Measurements from ENCODE around the gene R3HCC1L. TPM values are rescaled to one million over a fixed set of nuclear protein-coding genes. Genes with fewer than 3 reads are reported as not detected.

The R3HCC1L gene
- total and polyA plus RNA-seq, 10 of the 15 experiments (the other 5 are each of a cell fraction or from before 2014, with no cell fraction given) = 11.3 to 20.3 (median 15.3) TPM

DNA sequence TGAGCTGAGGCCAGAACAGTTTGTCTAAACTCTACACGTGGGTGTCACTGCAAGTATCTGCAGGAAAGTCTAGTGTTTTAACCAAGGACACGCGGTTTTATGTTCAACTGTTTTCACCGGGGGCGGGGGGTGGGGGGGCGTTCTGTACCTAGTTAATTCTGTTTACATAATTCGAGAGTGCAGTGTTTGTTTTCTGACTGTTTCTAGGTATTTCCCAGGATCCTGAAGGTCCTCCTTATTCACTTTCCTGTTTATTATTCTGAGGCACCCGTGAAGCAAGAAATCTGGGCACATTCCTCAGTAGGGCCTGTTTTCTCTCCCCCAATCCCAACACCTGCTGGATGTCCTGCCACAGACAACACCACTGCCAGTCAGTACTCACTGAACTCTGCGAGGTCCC, 125.9 kb downstream of the R3HCC1L start:
- ChIA-PET POLR2A (no interaction called here), CTCF (no interaction called here), SMC1A (ENCODE audit: uncharacterized antibody, unreplicated experiment) (no interaction called here), RAD21 (ENCODE audit: unreplicated experiment) (no interaction called here)
- Histone ChIP-seq H3K27ac (ENCODE audit: control insufficient read depth, insufficient read depth) (no peak overlapping the region), H3K9me3 (replicated peaks; ENCODE audit: control insufficient read depth, insufficient read depth, low read length) (no peaks in the 10 kb centered on the region), H3K9ac (ENCODE audit: control insufficient read depth, insufficient read depth, low read length) (no peak overlapping the region), H3K4me3 (no peak overlapping the region), H3K36me3 (ENCODE audit: control insufficient read depth in 2 of 2, insufficient read depth in 2 of 2, low read length in 1 of 2) (peaks cover 0 to 5% of the 10 kb centered on the region in 2 experiments; a peak in 1 of 4 replicates), H3K27me3 (replicated peaks in 1 of 2; ENCODE audit: control insufficient read depth in 2 of 2, insufficient read depth in 2 of 2, low read length in 1 of 2) (no peaks in the 10 kb centered on the region), H2AFZ (ENCODE audit: control insufficient read depth, low read depth, low read length) (no peak overlapping the region), H4K20me1 (ENCODE audit: control insufficient read depth, insufficient read depth) (no peaks in the 10 kb centered on the region), H3K79me2 (ENCODE audit: control insufficient read depth, insufficient read depth, low read length) (no peaks in the 10 kb centered on the region), H3K4me1 (ENCODE audit: control insufficient read depth, insufficient read depth, low read length) (no peaks in the 10 kb centered on the region), H3K4me2 (ENCODE audit: control insufficient read depth, insufficient read depth) (no peak overlapping the region)
- BruUV-seq (replicated peaks) = no TSS peak
- no peak for DNase-seq (ENCODE audit: low read depth, low spot score)
- intact Hi-C loops (cut with micrococcal nuclease; ENCODE audit: unreplicated experiment) (no loop called here), in situ Hi-C loops (cut with MboI) (no loop called here)
- FAIRE-seq = no peak
- ATAC-seq = no peak
- WGBS (ENCODE audit: insufficient coverage, insufficient replicate concordance, low lambda C conversion rate, missing lambda C conversion rate) = 60% methylated on average over 9 of the region's 9 CpGs
- no peak for TF ChIP-seq USF1 (IDR thresholded peaks at IDR 0.05; ENCODE audit: borderline replicate concordance, extremely low read length, insufficient read depth, low read depth, low read length)
- TF ChIP-seq USF2 (IDR thresholded peaks at IDR 0.05; ENCODE audit: borderline replicate concordance, low read depth, low read length) = no peak
- TF ChIP-seq ZBTB40 (IDR thresholded peaks at IDR 0.05; ENCODE audit: borderline replicate concordance) = no peak
- no peak for TF ChIP-seq YY1 (IDR thresholded peaks at IDR 0.05; ENCODE audit: low read depth, low read length)
- TF ChIP-seq TBL1XR1 (IDR thresholded peaks at IDR 0.05; ENCODE audit: low read depth, low read length) = no peak
- TF ChIP-seq FOXK2 (IDR thresholded peaks at IDR 0.05) = no peak
- TF ChIP-seq, protein P1, sequence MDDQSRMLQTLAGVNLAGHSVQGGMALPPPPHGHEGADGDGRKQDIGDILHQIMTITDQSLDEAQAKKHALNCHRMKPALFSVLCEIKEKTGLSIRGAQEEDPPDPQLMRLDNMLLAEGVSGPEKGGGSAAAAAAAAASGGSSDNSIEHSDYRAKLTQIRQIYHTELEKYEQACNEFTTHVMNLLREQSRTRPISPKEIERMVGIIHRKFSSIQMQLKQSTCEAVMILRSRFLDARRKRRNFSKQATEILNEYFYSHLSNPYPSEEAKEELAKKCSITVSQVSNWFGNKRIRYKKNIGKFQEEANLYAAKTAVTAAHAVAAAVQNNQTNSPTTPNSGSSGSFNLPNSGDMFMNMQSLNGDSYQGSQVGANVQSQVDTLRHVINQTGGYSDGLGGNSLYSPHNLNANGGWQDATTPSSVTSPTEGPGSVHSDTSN (IDR thresholded peaks at IDR 0.05; ENCODE audit: insufficient replicate concordance, low read depth, low read length) = no peak
- TF ChIP-seq, protein P2, sequence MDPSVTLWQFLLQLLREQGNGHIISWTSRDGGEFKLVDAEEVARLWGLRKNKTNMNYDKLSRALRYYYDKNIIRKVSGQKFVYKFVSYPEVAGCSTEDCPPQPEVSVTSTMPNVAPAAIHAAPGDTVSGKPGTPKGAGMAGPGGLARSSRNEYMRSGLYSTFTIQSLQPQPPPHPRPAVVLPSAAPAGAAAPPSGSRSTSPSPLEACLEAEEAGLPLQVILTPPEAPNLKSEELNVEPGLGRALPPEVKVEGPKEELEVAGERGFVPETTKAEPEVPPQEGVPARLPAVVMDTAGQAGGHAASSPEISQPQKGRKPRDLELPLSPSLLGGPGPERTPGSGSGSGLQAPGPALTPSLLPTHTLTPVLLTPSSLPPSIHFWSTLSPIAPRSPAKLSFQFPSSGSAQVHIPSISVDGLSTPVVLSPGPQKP (IDR thresholded peaks at IDR 0.05; ENCODE audit: low read depth, low read length) = no peak
- no peak for TF ChIP-seq POLR2A (IDR thresholded peaks at IDR 0.05; ENCODE audit: low read depth, low read length)
- no peak for TF ChIP-seq POLR2AphosphoS2 (IDR thresholded peaks at IDR 0.05; ENCODE audit: low read depth, low read length)
- TF ChIP-seq ZNF24 (IDR thresholded peaks at IDR 0.05) = no peak
- TF ChIP-seq TCF7 (IDR thresholded peaks at IDR 0.05; ENCODE audit: borderline replicate concordance) = no peak
- TF ChIP-seq, protein P3, sequence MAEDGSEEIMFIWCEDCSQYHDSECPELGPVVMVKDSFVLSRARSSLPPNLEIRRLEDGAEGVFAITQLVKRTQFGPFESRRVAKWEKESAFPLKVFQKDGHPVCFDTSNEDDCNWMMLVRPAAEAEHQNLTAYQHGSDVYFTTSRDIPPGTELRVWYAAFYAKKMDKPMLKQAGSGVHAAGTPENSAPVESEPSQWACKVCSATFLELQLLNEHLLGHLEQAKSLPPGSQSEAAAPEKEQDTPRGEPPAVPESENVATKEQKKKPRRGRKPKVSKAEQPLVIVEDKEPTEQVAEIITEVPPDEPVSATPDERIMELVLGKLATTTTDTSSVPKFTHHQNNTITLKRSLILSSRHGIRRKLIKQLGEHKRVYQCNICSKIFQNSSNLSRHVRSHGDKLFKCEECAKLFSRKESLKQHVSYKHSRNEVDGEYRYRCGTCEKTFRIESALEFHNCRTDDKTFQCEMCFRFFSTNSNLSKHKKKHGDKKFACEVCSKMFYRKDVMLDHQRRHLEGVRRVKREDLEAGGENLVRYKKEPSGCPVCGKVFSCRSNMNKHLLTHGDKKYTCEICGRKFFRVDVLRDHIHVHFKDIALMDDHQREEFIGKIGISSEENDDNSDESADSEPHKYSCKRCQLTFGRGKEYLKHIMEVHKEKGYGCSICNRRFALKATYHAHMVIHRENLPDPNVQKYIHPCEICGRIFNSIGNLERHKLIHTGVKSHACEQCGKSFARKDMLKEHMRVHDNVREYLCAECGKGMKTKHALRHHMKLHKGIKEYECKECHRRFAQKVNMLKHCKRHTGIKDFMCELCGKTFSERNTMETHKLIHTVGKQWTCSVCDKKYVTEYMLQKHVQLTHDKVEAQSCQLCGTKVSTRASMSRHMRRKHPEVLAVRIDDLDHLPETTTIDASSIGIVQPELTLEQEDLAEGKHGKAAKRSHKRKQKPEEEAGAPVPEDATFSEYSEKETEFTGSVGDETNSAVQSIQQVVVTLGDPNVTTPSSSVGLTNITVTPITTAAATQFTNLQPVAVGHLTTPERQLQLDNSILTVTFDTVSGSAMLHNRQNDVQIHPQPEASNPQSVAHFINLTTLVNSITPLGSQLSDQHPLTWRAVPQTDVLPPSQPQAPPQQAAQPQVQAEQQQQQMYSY (CRISPR knock-in tag; IDR thresholded peaks at IDR 0.05) = no peak
